GM21619 (cell line): ENCODE measurements around the gene CIC.

Experiments used
- ATAC-seq: cut with Tn5 transposase; IDR thresholded peaks from one replicate; pipeline ENCODE4 v1.9.1; 2021; ENCODE audit not compliant: unreplicated experiment

CIC gene

DNA sequence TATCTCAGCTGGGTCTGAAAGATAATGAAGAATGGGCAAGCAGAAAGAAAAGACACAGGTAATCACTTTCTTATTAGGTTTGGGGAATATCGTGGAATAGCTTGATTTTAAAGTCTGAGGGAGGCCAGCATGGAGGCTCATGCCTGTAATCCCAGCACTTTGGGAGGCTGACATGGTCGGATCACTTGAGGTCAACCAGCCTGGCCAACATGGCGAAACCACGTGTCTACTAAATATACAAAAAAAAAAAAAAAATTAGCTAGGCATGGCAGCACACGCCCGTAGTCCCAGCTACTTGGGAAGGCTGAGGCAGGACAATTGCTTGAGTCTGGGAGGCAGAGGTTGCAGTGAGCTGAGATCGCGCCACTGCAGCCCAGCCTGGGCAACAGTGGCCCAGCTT is 34.8 kb downstream of the CIC start:
- no peak for ATAC-seq

DNA sequence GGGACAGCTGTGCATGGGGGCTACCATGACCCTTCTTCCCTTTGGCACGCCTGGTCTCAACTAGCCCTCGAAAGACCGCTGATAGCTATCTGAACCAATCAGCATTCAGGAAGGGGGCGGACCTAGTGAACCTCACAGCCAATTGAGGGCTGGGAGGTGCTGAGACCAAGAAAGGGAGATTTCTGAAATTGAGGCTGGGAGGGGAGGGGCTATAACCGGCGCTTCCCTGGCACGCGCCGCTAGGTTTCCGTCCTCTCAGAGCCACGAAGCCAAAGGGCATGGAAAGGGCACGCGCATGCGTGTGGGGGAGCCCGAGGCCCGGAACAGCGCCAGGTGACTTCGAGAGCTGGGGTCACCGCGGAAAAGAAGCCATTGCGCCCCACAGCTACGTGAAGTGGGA is 37.6 kb downstream of the CIC start:
- ATAC-seq = no peak

DNA sequence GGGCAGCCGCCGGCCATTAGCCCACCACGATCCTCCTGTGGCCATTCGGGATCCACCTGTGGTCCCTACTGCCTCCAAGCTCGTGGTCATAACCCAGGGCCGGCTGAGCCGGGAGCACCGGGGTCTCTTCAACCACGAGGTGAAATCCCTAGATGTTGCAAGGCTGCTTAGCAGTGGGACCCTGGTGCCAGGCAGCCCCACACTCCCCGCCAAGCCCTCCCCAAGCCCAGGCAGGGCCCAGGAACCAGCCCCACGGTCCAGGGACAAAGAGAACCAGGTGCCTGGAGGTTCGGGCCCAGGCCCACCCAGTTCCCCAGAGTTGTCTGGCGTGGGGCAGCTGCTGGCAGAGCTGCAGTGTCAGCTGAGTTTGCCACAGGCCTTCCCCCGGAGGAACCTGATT is 40.6 kb downstream of the CIC start:
- ATAC-seq = no peak

DNA sequence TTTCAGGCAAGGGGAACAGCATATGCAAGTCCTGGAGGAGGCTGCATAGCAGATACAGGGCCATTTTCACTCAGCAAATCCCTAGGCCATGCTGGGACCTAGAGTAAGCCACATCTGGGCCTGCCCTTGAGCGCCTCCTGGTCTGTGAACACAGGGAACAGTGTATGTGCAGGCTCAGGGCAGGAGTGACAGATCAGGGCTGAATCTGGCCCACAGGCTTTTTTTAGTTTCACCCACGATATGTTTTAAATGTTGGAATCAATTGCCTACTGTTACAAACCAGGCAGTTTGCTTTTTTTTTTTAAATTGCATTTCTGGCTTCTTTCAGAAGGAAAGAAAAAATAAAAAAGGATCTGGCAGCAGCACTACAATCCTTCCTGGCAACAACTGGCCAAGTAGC is 42.6 kb downstream of the CIC start:
- no peak for ATAC-seq

DNA sequence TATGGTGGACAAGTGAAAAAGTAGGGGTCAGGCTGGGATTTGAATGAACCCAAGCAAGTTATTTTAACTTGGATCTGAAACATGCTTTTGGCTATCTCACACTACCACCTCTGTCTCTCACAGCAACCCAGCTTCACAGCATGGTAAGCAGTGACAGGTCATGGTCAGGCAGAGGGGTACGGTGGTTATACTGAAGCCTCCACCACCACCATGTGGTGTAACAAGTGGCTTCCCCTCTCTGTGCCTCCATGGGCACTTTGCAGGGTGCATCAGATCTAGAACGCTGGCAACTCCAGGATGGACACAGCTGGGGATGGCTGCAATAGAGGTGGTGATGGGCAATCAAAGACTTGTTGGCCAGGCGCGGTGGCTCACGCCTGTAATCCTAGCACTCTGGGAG is 43.3 kb downstream of the CIC start:
- no peak for ATAC-seq

DNA sequence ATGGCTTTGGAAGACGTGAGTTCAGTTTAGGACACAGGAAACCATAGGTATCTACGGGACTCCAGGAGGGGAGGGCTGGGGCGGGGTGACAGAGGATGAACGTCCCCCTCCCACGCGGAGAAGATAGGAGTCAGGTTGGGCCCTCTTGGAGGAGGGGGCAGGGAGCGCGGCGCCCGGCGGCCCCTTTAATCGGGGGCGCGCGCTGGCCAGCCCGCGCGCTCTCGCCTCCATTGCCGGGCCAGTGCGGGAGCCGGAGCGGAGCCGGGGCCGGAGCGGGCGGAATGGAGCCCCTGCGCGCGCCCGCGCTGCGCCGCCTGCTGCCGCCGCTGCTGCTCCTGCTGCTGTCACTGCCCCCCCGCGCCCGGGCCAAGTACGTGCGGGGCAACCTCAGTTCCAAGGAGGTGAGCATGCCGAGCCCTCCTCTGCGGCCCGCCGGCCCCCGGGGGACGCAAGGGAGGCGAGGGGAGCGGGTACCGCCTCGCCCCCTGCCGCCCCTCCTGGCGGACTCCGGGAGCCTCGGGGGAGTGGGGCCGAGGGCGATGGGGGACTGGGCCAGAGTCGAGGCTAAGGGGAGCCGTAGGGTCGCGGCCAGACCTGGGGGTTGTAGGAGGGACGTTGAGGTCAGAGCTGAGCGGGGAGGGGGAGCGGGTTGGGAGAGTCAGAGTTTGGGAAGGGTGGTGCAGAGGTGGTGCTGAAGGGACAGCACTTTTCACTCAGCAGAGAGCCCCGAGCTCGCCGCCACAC is 44.2 kb downstream of the CIC start, which contains the start of gene TMEM145:
TSS of gene TMEM145 (plus strand) at position 214 of the 744 bp plus-strand sequence. CDS start at position 282, 68 bp downstream.
- no peak for ATAC-seq

DNA sequence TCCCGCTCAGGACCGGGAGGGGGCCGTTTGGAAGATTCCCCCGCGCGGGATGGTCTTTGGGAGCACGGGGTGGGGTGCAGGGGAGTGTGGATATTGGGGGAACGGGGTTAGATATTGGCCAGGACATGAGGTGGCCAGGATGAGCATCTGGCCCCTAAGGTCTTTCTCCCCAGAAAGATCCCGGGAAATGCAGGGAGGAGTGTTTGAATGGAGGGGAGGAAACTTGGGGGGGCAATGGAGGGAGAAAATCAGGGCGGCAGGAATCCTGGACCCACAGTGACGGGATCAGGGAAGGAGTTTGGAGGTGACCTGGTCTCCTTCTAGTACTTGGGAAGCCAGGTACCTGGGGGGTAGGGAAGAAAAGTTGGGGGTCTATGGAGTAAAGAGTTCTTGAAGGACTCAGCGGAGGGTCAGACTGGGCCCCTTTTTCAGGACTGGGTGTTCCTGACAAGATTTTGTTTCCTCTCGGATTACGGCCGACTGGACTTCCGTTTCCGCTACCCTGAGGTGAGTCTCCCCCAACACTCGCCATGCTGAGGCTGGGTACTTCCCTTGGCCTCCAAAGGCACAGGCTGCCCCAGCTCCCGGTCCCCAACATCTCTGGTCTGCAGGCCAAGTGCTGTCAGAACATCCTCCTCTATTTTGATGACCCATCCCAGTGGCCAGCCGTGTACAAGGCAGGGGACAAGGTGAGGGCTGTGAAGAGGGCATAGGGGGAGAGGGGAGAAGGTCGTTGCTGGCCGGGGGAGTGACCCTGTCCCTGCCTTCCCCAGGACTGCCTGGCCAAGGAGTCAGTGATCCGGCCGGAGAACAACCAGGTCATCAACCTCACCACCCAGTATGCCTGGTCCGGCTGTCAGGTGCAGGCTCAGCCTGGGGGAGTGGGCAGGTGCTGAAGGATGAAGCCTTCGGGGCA is 45.0 kb downstream of the CIC start:
- no peak for ATAC-seq

DNA sequence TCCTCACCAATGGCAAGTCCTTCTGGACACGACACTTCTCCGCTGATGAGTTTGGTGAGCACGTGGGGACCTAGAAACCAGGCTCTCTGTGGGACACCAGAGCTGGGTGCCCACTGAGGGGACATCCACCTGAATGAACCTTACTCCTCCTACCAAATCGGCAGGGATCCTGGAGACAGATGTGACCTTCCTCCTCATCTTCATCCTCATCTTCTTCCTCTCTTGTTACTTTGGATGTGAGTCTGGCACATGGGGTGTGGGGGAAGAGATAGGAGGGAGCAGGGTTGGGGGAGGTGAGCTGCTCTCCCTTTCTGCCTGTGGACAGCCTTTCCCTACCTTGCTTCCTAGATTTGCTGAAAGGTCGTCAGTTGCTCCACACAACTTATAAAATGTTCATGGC is 46.0 kb downstream of the CIC start:
- no peak for ATAC-seq

DNA sequence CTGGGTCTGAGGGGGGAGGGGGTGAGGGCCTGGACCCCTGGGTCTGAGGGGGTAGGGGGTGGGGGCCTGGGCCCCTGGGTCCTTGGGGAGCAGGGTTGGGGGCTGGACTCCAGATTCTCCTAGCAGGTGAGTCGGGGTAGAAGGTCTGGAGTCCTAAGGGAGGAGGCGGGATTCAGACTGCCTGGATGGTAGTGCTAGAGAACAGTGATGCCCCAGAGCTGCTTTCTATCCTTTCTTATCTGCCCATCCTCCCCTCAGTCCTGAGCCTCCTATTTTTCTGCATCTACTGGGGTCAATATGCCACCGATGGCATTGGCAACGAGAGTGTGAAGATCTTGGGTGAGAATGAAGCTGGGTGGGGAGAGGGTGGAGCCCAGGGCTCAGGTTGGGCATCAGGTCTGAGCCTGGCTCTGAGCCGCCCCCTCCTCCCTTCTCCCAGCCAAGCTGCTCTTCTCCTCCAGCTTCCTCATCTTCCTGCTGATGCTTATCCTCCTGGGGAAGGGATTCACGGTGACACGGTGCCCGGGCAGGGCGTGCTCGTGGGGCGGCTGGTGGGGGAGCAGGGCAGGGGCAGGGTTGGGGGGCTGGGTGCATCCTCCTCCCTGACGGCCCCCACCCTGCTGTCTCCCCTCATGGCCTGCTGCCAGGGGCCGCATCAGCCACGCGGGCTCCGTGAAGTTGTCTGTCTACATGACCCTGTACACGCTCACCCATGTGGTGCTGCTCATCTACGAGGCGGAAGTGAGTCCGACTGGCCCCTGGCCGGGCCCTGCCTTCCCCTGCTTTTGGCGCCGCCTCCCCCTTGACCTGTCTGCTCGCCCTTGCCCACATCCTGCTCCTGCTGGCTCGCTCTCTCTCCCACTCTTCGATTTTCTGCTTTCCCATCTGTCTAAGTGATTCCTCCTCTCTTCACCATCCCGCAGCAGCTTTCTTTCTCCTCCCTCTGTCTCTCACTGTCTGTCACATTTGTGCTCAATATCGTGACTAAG is 47.5 kb downstream of the CIC start:
- peak; percentile 64 for ATAC-seq

DNA sequence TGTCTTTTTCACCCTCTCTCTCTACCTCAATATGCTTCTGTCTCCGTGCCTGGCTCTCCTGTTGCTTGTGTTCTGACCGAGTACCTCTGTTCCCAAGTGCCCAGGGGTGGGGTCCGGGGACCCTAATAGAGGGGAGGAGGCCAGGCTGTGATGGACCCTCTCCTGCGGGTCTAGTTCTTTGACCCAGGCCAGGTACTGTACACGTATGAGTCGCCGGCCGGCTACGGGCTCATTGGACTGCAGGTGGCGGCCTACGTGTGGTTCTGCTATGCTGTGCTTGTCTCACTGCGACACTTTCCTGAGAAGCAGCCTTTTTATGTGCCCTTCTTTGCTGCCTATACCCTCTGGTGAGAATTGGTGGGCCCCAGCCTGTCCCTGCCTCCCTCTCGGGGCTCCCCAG is 48.5 kb downstream of the CIC start:
- no peak for ATAC-seq

DNA sequence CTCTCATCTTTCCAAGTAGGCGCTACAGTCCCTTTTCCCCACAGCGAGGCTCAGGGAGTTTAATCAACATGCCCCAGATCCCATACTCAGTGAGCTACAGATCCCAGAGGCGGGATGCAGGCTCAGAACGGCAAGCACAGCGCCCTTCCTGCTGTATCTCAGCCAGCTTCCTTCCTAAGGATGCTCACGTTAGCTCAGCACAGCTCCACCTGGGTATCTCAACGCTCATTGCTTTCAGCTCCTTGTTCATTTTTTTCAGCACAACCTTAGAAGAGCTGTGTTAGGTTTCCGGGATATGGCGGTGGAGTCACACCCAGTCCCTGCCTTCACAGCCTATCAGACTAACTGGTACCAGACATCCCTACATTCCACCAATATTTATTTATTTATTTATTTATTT is 53.3 kb downstream of the CIC start:
- ATAC-seq = no peak

DNA sequence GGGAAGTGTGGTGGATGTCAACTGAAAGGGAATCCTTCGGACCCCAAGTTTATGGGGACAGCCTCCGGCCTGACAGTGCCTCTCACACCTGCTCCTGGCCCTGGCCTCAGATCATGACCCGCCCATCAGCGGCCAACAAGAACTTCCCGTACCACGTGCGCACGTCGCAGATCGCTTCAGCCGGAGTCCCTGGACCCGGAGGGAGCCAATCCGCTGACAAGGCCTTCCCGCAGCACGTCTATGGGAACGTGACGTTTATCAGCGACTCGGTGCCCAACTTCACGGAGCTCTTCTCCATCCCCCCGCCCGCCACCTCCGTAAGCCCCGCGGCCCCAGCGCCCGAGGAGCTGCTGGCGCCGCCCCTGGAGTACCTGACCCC is 54.4 kb downstream of the CIC start:
- ATAC-seq = no peak

DNA sequence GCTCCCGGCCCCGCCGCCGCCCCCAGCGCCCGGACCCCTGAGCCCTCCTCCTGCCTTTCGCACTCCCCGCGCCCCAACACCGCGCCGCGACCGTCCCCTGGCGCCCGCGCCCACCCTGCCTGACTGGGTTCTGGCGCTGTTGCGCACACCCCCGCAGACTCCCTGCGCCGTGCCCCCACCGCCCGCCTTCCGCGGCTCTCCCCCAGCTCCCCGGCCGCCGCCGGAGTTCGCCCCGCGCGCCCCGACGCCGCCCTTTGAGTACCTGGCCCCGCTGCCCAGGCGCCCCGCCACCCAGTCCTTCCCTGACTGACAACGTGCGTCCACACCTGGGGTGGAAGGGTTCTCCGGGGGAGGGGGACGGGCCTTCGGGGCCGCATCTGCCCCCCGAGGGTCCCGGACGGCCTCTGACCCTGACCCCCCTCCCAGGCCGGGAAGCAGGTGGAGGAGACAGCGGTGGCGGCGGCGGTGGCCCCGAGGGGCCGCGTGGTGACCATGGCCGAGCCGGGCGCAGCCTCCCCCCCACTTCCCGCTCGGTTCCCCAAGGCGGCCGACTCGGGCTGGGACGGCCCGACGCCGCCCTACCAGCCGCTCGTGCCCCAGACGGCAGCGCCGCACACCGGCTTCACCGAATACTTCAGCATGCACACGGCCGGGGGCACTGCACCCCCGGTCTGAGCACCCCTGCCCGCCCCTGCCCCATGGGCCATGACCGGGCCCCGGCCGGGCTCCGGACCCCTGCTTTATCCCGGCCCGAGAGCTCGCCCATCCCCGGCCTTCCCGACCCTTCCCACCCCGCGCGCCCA is 55.0 kb downstream of the CIC start:
- no peak for ATAC-seq

DNA sequence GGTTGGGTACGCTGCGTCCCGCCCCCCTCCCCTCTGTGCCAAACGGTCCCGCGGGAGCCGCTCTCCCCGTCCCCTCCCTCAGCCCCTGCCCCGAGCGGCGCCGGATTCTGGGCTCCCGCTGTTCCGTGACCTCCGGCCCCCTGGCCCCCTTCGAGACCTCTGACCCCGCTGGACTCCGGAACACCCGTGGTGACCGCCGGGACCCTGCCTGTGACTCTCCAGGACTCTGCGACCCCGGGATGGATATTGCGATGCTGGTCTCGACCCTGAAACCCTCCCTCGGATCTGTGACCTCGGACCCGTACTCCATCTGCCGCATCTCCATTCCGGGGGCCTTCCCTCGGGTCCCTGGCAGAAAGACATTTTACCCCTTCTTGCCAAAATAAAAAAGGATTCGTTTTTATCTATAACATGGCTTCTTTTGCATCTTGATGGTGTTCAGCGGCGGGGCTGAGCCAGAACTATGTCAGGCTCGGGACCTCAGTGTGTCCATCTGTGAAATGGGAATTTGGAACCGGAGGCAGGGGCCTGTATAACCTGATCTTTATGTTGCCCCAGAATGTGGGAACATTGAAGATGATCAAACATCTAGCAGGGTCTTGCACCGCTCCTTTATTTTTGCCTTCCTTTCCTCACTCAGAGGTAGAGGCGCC is 55.7 kb downstream of the CIC start:
- ATAC-seq = no peak

DNA sequence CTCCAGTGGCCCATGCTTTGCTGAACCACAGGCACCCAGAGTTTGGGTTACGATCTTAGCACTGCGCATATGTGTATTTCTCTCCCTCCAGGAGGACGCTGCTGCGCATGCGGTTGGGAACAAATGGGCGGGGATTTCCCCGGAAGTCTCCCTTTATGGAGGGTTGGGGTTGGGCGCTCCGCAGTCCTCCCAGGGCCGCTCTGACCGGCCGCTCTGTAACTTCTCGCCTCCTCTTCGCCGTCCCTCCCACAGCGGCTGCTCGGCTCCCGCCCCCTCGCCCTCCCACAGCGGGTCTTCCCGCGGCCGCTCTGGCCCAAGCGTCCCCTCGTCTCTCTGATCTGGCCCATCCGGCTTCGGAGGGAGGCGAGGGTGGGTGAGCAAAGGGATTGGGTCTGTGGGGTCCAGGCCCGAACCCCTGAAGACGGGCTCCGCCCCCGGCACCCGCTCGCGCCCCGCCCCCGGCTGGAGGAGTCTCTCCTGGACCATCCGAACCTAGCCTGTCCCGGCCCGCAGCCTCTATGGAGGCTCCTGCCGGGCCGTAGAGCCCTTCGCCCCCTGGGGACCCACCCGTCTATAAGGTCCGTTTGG is 56.4 kb downstream of the CIC start, which contains the start of gene MEGF8:
TSS of gene MEGF8 (plus strand) at position 328 of the 588 bp plus-strand sequence. CDS start 609 bp downstream, outside the sequence.
- ATAC-seq = peak; percentile 88

DNA sequence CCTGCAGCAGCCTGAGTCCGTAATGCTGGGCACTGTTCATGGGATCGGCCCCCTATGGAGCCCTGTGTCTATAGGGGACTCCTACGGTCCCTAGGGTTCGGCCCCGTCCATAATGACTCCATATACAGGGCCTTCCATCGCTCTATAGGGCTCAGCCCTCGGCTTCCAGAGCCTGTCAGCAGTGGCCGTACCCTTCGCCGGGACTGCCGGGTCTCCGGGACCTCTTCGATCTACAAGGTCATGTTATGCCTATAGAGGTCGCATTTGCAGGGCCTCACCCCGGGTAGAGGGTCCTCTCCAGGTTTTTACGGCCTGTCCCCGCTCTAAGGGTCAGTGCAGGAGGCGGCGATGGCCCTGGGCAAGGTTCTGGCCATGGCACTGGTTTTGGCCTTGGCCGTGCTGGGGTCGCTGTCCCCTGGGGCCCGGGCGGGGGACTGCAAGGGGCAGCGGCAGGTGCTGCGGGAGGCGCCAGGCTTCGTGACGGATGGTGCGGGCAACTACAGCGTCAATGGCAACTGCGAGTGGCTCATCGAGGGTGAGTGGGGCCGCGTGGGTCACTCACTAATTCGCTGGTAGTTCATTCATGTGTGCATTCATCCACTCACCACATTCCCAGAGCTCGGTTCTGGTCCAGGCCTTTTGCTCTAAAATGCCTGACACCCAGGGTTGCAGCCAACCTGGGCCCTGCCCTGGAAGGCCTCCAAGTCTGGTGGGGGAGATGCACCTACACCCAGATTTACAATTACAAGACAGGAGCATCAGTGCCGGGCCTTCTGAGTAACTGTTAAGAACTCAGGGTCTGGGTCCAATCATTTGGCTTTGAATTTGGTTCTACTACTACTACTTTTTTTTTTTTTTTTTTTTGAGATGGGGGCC is 57.1 kb downstream of the CIC start:
- ATAC-seq = peak; percentile 4

DNA sequence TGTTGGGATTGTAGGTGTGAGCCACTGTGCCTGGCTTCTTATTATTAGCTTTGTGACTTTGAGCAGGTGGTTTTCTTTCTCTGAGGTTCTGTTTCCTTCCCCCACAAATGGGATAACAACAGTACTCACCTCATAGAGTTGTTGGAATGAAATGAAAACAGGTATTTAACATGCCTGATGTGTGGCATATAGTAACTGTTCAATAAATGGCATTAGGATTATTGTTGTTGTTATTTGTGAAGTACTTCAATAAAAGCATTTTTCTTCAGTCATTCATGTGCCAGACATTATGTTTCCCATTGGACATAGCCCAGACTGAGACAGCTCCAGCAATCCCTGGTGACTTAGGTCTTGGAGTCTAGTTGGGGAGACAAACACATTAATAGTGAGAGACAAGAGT is 57.9 kb downstream of the CIC start:
- no peak for ATAC-seq

DNA sequence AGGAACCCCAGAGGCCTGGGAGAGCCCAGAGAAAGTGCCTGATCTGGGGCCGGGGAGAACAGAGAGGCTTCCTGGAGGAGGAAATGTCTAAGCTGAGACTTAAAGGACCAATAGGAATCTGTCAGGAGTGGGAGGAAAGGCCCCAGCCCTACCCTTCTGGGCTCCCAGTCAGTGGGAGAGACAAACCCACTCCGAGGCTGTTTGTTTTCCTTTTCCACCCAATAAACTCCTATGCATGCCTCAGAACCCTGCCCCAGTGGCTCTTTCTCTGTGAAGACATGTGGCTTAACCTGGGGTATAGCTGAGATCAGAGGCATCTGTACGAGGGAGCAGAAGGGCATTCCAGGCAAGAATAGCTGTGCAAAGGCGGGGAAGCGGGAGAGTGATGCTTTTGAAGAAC is 58.3 kb downstream of the CIC start:
- no peak for ATAC-seq
